ENCODE results near the gene HUNK. TPM values are rescaled to one million over a fixed set of nuclear protein-coding genes. Genes with fewer than 3 reads are reported as not detected.

HUNK gene
- total and polyA plus RNA-seq, 2 of the 8 experiments (the other 6 are each of a cell fraction or from before 2014, with no cell fraction given): 1.9 to 10.2 TPM

- no peak for TF ChIP-seq CHD7 (IDR thresholded peaks at IDR 0.05; ENCODE audit: insufficient replicate concordance, low read length)
- TF ChIP-seq GABPA (IDR thresholded peaks at IDR 0.05; ENCODE audit: borderline replicate concordance, insufficient read depth, low read length): no peak
- TF ChIP-seq KDM5A (IDR thresholded peaks at IDR 0.05; ENCODE audit: low read length): no peak
- TF ChIP-seq BACH1 (IDR thresholded peaks at IDR 0.05; ENCODE audit: low read length): no peak
- no peak for TF ChIP-seq SIN3A (conservative IDR thresholded peaks at IDR 0.05 in 1 of 2, IDR thresholded peaks at IDR 0.05 in 1 of 2; ENCODE audit: low read depth in 1 of 2, low read length in 2 of 2)
- TF ChIP-seq TAF7 (optimal IDR thresholded peaks at IDR 0.05; ENCODE audit: borderline replicate concordance, low read depth, low read length): no peak
- no peak for TF ChIP-seq SP1 (IDR thresholded peaks at IDR 0.05; ENCODE audit: low read depth, low read length)
- TF ChIP-seq KDM4A (IDR thresholded peaks at IDR 0.05; ENCODE audit: low read depth, low read length, severe bottlenecking): no peak
- no peak for TF ChIP-seq KDM1A (IDR thresholded peaks at IDR 0.05; ENCODE audit: borderline replicate concordance, low read length)
Measured at GRCh38 chr21:31915566-31915965, 42.7 kb downstream of the HUNK start (continued).
